ENCODE results near the gene GUCD1.
A peak's percentile ranks its signal among the peaks of the same experiment; 100 is the strongest.

The GUCD1 gene

GRCh38 chr22:24585927-24586546, 31.1 kb upstream of the GUCD1 start:
- no peaks in the 10 kb centered on the region for H3K9me3 ChIP-seq (ENCODE audit: control insufficient read depth, insufficient read depth, low read depth, low read length)
- no peak overlapping the region for H3K4me3 ChIP-seq (ENCODE audit: low read depth, low read length)
- peaks cover 16% of the 10 kb centered on the region for H3K4me1 ChIP-seq (ENCODE audit: control insufficient read depth, insufficient read depth, low read length)
- TF ChIP-seq ZNF600 (tag by site-specific recombination; IDR thresholded peaks at IDR 0.05) = peak; percentile 46; the same call in 1 of the 2 replicates
- TF ChIP-seq ZFHX2 (tag by site-specific recombination; conservative IDR thresholded peaks at IDR 0.05) = no peak
- ChIA-PET CTCF (no interaction called here), POLR2A (no interaction called here)
- H3K36me3 ChIP-seq (ENCODE audit: control insufficient read depth in 2 of 2, insufficient read depth in 1 of 2, low read length in 2 of 2) = peaks cover 0 to 40% of the 10 kb centered on the region in 2 experiments; a peak in 1 of 3 replicates
- no peak overlapping the region for H3K27ac ChIP-seq (ENCODE audit: extremely low read depth, low read depth, low read length)

- POLR2A ChIA-PET = no interaction called here
Observed at GRCh38 chr22:24585461-24585860, 30.5 kb upstream of the GUCD1 start.

GRCh38 chr22:24584871-24585411, 30.0 kb upstream of the GUCD1 start:
- ChIA-PET CTCF (no interaction called here), POLR2A (interaction anchor here (1.7 to 2.3 kb wide), 2 partner anchors 11 to 30 kb away, joined by 7 to 31 read pairs; partner anchors contain the start of genes GUCD1 and SNRPD3)
- Histone ChIP-seq H3K27ac (ENCODE audit: extremely low read depth, low read depth, low read length) (peak overlapping the region; percentile 65; the same call in 1 of the 2 replicates), H3K36me3 (ENCODE audit: control insufficient read depth in 2 of 2, insufficient read depth in 1 of 2, low read length in 2 of 2) (peaks cover 0 to 40% of the 10 kb centered on the region in 2 experiments; a peak in 1 of 3 replicates), H3K4me3 (ENCODE audit: low read depth, low read length) (no peak overlapping the region), H3K9me3 (ENCODE audit: control insufficient read depth, insufficient read depth, low read depth, low read length) (no peaks in the 10 kb centered on the region), H3K4me1 (ENCODE audit: control insufficient read depth, insufficient read depth, low read length) (peaks cover 16% of the 10 kb centered on the region)
- no peak for TF ChIP-seq TRIM28 (IDR thresholded peaks at IDR 0.05; ENCODE audit: borderline replicate concordance, low read length)
- TF ChIP-seq GLIS2 (tag by site-specific recombination; IDR thresholded peaks at IDR 0.05) = peak; percentile 47; the same call in 1 of the 2 replicates
- no peak for TF ChIP-seq TSHZ1 (tag by site-specific recombination; IDR thresholded peaks at IDR 0.05; ENCODE audit: borderline replicate concordance)
- peak; percentile 100 for TF ChIP-seq GLIS1 (tag by site-specific recombination; IDR thresholded peaks at IDR 0.05)
- TF ChIP-seq ZNF664 (tag by site-specific recombination; IDR thresholded peaks at IDR 0.05) = no peak
- TF ChIP-seq PRDM4 (tag by site-specific recombination; IDR thresholded peaks at IDR 0.05) = no peak
- TF ChIP-seq SP2 (tag by site-specific recombination; IDR thresholded peaks at IDR 0.05) = no peak
- TF ChIP-seq ZNF473 (tag by site-specific recombination; IDR thresholded peaks at IDR 0.05) = no peak
- TF ChIP-seq ZIC2 (tag by site-specific recombination; IDR thresholded peaks at IDR 0.05) = peak; percentile 60
- TF ChIP-seq ZBTB8A (tag by site-specific recombination; IDR thresholded peaks at IDR 0.05) = 0 out of 2 replicates have a peak, but pooled peaks have one; percentile 19
- TF ChIP-seq ZNF335 (tag by site-specific recombination; conservative IDR thresholded peaks at IDR 0.05) = no peak
- no peak for TF ChIP-seq ZNF391 (tag by site-specific recombination; IDR thresholded peaks at IDR 0.05; ENCODE audit: borderline replicate concordance, low read depth)
- TF ChIP-seq ZFP69B (tag by site-specific recombination; IDR thresholded peaks at IDR 0.05) = no peak
- no peak for TF ChIP-seq ZNF623 (tag by site-specific recombination; IDR thresholded peaks at IDR 0.05)
- peak; percentile 87 for TF ChIP-seq ZFHX2 (tag by site-specific recombination; conservative IDR thresholded peaks at IDR 0.05)
- TF ChIP-seq EGR2 (tag by site-specific recombination; IDR thresholded peaks at IDR 0.05; ENCODE audit: low read depth) = peak; percentile 69
- no peak for TF ChIP-seq ZNF2 (tag by site-specific recombination; IDR thresholded peaks at IDR 0.05)

More at GRCh38 chr22:24585461-24585860, 30.5 kb upstream of the GUCD1 start:
- H3K9me3 ChIP-seq (ENCODE audit: control insufficient read depth, insufficient read depth, low read depth, low read length) = no peaks in the 10 kb centered on the region
- H3K4me1 ChIP-seq (ENCODE audit: control insufficient read depth, insufficient read depth, low read length) = peaks cover 16% of the 10 kb centered on the region
- H3K36me3 ChIP-seq (ENCODE audit: control insufficient read depth in 2 of 2, insufficient read depth in 1 of 2, low read length in 2 of 2) = peaks cover 0 to 40% of the 10 kb centered on the region in 2 experiments; a peak in 1 of 3 replicates
- CTCF ChIA-PET = no interaction called here
- H3K4me3 ChIP-seq (ENCODE audit: low read depth, low read length) = no peak overlapping the region
- 0 out of 2 replicates have a peak, but pooled peaks have one; percentile 23 for TF ChIP-seq EGR2 (tag by site-specific recombination; IDR thresholded peaks at IDR 0.05; ENCODE audit: low read depth)
- TF ChIP-seq ZBTB17 (tag by site-specific recombination; IDR thresholded peaks at IDR 0.05) = no peak
- no peak overlapping the region for H3K27ac ChIP-seq (ENCODE audit: extremely low read depth, low read depth, low read length)
